ENCODE results near the gene SIMC1.

Gene SIMC1

GRCh38 chr5:176364765-176365350 is 126.6 kb downstream of the SIMC1 start:
- no peak for DNase-seq (ENCODE audit: low spot score)

DNA sequence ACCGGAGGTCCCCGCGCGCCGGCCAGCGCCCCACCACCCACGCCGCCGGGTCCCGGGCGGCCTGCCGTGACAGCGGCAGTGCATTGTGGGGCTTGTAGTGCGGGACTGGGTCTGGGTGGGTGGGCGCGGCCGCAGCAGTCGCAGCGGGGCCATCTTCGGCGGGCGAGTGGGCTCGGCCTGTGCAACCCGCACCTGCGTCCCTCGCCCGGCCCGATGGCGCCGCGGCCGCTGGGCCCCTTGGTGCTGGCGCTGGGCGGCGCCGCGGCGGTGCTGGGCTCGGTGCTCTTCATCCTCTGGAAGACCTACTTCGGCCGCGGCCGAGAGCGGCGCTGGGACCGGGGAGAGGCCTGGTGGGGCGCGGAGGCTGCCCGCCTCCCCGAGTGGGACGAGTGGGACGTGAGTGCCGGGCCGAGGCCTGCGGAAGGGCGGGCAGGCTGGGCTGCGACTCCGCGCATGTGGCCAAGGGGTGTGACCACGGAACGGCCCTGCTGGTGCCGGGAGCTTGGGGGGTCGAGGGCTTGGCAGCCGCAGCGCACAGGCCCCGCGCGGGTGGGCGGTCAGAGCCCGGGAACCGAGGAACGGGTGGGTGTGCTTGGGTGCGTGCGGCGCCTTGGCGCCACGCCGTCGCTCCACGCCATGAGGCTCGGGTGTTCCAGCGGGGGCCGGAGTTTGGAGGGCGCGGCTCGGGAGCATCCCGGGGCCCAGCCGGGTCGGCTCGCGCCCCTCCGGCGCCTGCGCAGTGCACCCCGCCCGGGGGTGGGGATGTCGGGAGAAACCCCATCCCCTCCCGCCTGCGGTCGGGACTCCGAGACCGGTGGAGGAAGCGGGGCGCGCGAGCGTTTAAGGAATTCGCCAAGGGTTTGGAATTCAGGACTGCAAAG is 127.4 kb downstream of the SIMC1 start, which contains the start of gene ARL10:
TSS of gene ARL10 (plus strand) at position 137 of the 881 bp plus-strand sequence. CDS start at position 214, 77 bp downstream.
- peak; percentile 76 for DNase-seq (ENCODE audit: low spot score)

DNA sequence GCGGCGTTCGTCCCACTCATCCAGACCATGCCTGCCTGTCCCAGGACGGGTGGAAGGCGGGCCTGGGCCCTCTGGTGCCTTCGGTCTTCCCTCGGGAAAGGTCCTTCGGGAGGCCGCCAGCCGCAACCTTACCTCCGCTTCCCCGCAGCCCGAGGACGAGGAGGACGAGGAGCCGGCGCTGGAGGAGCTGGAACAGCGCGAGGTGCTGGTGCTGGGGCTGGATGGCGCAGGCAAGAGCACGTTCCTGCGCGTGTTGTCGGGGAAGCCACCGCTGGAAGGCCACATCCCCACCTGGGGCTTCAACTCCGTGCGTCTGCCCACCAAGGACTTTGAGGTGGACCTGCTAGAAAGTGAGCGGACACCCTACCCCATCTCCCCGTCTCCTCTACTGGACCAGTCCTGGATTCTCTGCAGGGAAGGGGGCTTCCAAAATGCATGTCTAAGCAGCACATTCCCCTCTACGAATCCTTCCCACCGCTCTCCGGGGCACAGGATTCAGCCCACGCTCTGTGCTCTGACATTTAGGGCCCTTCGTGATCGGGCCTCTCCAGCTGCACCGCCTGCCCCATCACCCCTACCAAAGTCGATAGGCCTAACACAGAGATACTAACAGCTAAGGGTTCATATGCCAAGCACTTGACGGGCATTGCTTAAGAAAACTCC is 128.1 kb downstream of the SIMC1 start:
- no peak for DNase-seq (ENCODE audit: low spot score)

DNA sequence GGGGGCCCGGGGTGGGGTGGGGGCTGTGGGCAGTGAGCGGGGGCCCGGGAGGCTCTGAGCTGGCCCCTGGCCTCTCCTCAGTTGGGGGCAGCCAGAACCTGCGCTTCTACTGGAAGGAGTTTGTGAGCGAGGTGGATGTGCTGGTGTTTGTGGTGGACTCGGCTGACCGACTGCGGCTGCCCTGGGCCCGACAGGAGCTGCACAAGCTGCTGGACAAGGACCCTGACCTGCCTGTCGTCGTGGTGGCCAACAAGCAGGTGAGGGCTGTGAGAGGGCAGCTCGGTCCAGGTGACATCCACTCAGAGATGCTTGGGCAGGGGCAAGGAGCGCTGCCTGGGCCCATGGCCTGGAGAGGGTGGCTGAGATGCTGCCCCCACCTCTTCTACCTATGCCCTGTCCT is 130.5 kb downstream of the SIMC1 start:
- DNase-seq (ENCODE audit: low spot score): no peak

DNA sequence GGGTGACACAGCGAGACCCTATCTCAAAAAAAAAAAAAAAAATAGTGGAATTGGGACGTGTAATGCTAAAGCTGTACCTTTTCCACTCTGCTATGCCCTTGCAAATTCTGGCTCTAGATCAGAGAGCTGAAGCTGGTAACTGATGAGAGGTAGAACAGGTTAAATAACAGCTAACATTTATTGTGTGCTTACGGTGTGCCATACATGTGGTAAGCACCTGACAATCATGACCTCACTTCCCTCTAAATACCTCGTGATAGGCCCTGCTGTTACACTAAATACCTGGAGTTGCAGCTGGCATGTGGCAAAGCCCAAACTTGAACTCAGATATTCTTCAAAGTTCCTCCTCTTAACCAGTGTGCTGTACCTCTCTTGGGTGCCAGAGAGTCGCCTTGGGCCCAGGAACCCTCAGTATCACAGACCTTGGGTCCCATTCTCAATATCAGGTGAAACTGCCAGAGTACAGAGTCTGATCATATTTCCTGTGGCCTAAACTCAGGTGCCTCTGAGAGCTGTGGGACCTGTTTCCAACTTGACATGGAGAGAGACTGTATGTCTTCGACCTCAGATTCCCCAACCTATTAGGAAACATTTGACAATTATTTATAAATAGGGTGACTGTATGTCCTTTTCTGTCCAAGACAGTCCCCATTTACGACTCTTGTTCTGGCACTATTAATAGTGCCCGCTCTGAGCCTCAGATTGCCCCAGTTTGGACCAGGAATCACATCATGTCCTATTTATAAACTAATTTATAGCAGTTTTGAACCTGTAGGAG is 131.9 kb downstream of the SIMC1 start:
- DNase-seq (ENCODE audit: low spot score): no peak

- no peak for DNase-seq (ENCODE audit: low spot score)
Observed at GRCh38 chr5:176371621-176372539, 133.7 kb downstream of the SIMC1 start.

- DNase-seq (ENCODE audit: low spot score): no peak
Observed at GRCh38 chr5:176373100-176373818, 135.0 kb downstream of the SIMC1 start.

DNA sequence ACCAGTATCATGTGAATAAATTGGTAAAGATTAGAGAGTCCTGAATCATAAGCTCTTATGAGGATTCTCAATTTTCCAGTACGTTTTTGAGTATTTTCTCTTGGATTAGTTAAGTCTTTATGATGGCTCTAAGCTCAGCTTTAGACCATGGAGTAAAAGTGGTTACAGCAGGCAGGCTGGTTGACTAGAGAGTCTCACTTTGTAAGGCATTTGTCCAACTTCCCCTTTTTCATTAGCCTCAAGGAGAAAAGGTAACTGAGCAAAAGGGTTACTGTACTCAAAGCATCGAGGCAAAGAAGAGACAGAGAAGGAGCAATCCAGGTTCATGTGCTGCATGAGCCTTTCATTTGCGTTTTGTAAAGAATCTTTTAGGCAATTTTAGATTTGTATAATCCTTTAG is 141.7 kb downstream of the SIMC1 start:
- DNase-seq (ENCODE audit: low spot score): no peak

- DNase-seq (ENCODE audit: low spot score): no peak
Observed at GRCh38 chr5:176381423-176381822, 143.2 kb downstream of the SIMC1 start.

DNA sequence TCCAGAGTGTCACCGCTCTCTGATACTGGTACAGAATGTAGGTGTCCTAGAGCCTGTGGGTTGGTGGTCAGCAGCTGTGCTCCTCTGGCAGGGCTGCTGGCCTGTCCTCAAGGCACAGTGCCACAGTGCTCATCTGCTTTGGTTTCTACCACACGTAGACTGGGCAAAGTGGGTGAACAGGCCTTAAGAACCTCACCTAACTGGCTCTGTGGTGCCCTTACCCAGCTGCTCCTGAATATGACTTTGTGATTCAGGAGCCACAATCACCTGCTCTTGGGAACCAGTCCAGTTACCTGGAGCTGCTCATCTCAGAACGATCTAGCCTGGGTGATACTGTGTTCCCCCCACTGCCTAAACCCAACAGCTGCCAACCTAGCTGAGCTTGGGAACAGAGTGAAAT is 143.8 kb downstream of the SIMC1 start:
- no peak for DNase-seq (ENCODE audit: low spot score)

DNA sequence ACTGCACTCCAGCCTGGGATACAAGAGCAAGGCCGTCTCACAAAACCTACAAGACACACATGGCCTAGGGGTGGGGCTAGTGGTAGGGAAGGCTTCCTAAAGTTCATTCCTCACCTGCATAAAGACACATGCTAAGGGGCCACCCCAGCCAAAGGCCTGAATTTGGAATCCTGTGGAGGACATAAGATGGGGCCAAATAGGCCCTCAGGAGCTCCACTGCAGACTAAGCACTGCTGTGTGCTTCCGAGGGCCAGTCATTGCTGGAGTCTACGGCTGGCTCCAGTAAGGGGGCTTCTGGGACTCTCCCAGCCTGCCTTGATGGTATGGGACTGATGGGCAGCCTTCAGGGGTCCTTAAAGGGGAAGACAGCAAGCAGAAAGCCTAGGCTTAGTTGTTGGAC is 144.5 kb downstream of the SIMC1 start:
- no peak for DNase-seq (ENCODE audit: low spot score)

- no peak for DNase-seq (ENCODE audit: low spot score)
Observed at GRCh38 chr5:176383248-176383905, 145.2 kb downstream of the SIMC1 start.

DNA sequence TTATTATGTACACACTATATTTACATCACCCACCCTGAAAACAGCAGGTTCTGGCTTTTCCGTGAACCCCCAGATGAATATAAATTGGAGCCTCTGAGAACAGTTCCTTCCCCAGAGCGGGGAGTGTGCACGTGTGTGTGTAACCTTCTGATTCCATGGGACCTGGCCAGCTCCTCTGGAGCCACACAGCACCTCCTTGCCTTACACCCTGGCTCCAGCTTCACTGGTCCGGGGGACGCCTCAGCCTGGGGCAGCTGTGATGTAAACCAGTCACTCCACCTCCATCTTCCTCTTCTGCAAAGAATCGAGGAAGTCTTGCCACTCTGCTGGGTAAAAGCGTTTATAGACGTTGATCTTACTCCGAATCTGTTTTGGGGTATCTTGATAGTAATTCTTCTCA is 145.7 kb downstream of the SIMC1 start:
- no peak for DNase-seq (ENCODE audit: low spot score)

- DNase-seq (ENCODE audit: low spot score): no peak
Observed at GRCh38 chr5:176384366-176384930, 146.2 kb downstream of the SIMC1 start.

GRCh38 chr5:176384991-176385390 is 146.8 kb downstream of the SIMC1 start:
- no peak for DNase-seq (ENCODE audit: low spot score)

- no peak for DNase-seq (ENCODE audit: low spot score)
Observed at GRCh38 chr5:176386491-176386890, 148.3 kb downstream of the SIMC1 start.

- DNase-seq (ENCODE audit: low spot score): no peak
Observed at GRCh38 chr5:176387384-176387925, 149.2 kb downstream of the SIMC1 start.

DNA sequence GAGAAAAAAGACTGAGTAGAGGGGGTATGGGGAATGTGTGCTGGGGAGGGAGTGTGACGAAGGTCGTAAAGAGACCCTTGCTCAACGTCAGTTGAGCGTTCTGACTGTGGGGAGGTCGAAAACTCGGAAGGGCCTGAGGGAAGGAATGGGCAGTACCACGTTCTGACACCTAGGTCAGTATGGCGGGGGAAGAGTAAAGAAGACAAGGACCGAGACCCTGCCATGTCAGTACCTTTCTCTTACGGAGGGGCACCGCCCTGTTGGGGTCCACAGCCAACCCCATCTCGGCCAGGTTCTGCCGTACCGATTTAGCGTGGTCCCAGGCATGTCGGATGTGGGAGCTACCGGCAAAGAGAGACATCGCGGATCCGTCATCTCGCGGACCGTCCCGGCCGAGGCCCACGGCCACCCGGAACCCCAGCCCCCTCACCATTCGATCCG is 149.8 kb downstream of the SIMC1 start:
- DNase-seq (ENCODE audit: low spot score): peak; percentile 43

All from hepatic stellate cell (primary cell).